HG03139 (cell line): ENCODE data around the gene MAPT.
"Not testable (repeated sequence)": the region's sequence is repeated elsewhere in the genome, so short reads cannot be mapped to it uniquely, and the experiment has no call there.

Source experiments
- ATAC-seq: cut with Tn5 transposase; IDR thresholded peaks from one replicate; pipeline ENCODE4 v1.9.1; 2021; ENCODE audit not compliant: unreplicated experiment

The MAPT gene

DNA sequence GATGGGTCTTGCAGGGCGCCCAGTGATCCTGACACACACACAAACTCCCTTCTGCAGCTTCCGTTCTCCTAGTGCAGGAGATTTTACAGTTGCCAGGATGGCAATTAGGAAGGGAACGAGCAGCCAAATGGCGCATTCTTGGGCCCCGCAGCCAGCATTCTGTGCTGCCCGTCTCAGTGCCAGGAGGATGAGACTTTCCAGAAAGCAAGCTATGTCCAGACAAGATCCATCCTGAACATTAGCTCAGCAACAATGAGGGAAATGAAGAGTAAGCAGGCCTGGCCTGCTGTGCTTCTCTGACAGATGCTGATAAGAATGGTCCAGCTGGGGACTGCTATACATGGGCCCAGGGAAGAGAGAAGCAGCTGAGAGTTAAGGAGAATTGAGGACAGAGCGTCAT, 33.2 kb upstream of the MAPT start:
- ATAC-seq, result no peak

DNA sequence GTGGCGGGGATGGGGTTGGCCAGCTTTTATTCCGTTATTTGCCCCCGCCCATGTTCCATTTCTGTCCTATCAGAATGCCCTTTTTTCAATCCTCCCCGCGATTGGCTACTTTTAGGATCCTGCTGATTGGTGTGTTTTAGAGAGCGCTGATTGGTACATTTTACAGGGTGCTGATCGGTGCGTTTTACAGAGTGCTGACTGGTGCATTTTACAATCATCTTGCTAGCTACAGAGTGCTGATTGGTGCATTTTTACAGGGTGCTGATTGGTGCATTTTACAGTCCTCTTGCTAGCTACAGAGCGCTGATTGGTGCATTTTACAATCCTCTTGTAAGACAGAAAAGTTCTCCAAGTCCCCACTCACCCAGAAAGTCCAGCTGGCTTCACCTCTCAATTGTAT, 32.2 kb upstream of the MAPT start:
- ATAC-seq, result not testable (repeated sequence)

DNA sequence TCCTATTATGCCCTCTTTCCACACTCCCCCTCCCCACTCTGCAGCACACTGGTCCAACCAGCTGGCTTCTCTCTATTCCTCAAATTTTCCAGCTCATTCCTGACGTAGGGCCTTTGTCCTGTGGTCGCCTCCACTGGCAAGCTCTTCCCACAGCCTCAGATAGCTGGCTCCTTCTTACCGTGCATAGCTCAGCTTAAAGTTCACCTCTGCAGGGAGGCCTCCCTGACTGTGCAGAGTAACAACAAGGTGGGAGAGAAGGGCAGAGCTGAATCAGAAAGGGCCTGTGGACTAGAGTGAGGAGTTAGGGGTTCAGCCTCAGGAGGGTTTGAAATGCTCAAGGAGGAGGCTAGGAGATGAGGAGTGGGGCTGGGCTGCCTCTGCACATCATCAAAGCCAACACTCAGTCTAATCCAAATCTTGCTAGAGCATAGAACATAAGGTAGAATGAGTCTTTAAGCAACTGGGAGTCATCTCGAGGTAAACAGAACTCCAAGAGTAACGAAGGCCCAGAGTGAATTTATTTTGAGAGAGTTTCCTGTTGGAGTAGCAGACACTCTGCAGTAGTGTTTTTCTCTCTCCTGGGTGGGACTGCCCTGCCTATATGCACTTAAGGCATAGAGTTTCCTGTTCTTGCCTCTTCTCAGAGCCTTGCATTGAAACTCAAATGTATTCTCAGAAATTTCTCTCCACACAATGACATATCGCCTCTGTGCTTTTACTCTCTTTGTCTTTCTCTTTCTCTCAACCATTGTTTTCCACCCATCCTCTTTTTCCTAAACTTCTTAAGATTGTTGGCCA, 30.3 kb upstream of the MAPT start:
- ATAC-seq, result no peak

DNA sequence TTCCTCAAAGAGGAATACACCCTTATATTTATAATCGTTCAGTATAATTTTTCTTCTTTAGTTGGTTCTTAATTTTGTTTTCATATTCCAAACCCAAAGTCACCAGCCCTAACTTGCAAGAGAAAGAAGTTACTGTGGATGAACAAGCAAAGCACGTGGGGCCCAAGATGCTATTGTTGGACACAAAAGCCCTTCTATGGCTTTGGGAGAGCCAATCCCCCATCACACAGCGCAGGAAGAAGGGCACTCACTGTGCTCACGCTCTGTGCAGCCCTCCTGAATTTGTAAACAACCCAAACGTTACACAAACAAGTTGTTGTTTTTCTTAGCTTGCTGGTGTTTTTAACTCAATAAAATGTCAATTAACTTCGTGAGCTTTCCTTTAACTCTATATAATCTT, 27.2 kb upstream of the MAPT start:
- ATAC-seq, result no peak

DNA sequence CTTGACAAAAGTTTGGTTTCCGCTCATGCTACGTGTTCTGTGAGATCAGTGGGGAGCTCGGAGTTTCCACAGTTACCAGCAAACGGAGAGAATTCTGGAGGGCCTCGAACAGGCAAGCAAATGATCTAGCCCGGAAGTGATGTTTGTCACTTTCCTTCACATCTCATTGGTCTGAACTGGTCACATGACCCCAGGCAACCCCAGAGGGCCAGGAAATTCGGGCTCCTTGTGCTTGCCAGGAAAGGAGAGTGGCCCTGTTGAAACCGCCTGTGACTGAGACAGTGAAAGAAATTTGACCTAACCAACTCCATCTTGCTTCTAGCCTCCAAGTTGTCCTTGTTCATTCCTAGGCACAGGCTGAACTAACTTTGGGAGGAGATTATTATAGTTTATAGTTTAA, 26.7 kb upstream of the MAPT start:
- no peak for ATAC-seq

DNA sequence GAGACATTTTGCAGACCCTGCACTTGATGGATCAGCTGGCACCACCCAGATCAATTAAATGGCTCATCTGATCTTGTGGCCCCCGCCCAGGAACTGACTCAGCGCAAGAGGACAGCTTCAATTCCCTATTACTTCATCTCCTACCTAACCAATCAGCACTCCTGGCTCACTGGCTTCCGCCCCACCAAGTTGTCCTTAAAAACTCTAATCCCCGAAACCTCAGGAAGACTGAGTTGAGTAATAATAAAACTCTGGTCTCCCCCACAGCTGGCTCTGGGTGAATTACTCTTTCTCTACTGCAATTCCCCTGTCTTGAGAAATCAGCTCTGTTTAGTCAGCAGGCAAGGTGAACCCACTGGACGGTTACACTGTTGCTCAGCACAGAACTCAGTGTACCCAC, 26.1 kb upstream of the MAPT start:
- ATAC-seq, result no peak

DNA sequence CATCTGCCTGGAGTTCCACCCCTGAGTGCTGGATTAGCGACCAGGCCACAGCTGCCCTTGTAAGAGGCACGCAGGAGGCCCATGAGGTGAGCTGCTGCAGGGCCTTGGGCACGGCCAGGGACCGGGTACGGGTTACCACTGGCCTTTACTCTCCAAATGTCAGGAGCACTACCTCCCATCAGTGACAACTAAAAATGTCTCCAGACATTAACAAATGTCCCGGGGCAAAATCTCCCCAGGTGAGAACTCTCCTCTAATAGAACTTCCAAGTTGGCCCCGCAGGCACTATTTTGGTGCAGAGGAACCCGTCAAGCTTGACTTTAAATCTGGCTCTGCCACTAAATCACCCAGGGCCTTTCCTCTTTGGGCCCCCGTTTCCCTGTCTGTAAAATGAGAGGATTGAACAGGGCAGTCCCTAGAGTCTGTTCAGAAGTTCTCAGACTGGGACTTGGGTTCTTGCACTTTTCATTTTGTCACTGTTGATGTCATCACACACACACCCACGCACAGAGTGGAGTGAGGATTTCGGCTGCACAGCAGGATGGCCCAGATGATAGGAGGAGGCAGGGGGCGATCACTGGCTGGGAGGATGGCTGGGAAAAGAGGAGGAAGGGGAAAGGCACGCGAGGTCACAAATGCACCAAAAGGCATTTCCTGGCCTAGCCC, 24.5 kb upstream of the MAPT start:
- no peak for ATAC-seq

DNA sequence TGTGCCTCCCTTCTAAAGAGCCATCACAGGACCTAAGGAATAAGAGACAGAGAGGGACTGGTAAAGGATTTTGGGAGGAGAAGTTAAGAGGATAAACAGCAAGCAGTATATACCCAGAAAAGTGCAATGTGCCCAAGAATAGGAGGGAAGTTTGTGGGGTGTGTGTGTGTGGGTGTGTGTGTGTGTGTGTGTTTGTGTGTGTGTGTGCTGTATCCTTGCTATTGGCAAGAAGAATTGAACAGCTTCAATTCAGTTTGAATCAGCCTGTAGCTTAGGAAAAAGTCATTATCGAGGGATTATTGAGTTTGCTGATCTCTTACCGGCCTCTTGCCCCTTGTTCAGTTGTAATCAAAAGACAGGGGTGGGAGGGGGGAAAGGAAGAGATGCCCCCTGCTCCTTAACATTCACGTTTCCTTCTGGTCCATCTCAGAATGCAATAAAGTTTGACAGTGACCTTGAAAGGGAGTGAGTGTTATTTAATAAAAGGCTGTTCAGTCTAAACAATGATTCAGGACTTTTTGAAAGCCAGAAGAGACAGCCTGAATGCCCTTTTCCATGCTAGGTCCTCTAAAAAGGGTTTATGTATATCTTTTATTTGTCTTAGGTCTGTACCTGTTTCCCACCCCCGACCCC, 23.9 kb upstream of the MAPT start:
- ATAC-seq, result no peak

DNA sequence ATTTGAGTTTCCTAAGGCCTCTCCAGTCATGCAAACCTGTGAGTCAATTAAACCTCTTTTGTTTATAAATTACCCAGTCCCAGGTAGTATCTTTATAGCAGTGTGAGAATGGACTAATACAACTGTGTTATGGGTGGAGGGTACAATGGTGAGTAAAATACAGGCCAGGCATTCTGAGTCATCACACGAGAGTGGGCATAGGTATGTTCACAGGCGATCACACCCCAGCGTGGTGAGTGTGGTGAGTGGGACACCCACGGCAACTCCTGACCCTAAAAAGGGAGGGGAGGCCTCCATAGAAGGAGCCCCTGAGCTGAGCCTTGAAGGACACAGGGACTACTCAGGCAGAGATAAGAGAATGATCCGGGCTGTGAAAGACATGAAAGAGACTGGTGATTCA, 22.6 kb upstream of the MAPT start:
- no peak for ATAC-seq

DNA sequence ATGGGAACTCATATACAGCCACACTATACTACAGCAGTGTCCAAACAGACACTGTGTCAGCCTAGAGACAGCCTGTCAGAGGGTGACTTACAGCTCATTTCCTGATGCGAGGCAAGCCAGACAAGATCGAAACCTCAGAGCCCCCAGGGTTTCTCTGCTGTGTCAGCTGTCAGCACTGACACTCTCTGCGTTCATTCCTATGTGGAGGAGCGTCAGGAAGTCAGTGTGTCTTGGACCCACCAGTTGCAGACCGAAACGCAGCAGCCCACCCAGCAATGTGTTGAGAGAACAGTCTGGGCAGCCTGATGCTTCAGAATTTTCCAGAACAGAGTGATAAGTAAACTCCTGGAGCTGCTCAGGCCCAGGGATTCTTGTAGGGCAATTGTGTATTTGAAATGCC, 20.6 kb upstream of the MAPT start:
- ATAC-seq, result no peak

DNA sequence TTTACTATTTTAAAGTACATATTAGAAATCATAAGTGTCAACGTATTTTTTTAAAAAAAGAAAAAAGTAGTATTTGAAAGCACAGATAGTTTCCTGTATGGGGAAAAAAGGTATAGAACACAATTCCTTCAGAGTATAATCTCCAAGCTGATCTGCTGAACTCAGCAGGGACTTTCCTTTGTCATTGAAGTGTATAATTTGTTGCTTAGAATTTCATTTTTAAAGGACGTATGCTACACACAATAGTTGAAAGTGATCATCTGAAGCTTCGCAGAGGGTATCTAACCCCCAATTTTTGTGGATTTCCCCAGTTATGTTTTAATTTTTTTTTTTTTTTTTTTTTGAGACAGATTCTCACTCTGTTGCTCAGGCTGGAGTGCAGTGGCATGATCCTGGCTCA, 20.2 kb upstream of the MAPT start:
- ATAC-seq, result no peak

DNA sequence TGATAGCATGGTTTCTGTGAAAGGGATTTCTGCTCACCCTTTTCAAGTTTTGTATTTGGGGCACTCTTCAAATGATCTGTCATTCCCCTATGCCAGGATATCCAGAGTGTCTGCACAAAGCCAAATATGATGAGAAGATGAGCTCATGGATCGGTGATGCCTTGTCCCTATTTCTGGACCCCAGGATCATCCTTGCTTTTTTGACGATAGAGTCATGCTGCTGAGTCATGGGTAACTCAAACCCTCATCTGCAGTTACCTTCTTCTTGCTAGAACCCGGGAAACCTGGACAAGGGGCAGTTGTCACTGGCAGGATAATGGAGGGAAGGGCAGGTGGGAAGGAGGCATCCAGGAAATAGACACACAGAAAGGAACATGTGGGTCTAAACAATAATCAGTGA, 17.8 kb upstream of the MAPT start:
- ATAC-seq, result no peak

DNA sequence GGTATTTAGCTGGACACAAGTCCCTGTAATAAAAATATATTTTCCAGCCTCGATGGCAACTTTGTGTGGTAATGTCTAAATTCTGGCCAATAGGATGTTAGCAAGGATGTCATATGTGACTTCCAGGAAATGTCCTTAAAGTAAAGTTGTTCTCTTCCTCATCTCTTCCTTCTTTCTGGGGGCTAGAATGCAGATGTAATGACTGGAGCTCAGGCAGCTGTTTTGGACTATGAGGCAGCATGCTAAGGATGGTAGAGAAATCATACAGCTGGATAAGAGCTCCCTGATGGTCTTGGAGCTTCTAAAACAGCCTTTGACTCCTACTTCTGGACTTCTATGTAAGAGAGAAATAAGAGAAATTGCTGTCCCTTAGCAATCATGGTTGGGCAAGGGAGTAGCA, 16.9 kb upstream of the MAPT start:
- ATAC-seq, result no peak

DNA sequence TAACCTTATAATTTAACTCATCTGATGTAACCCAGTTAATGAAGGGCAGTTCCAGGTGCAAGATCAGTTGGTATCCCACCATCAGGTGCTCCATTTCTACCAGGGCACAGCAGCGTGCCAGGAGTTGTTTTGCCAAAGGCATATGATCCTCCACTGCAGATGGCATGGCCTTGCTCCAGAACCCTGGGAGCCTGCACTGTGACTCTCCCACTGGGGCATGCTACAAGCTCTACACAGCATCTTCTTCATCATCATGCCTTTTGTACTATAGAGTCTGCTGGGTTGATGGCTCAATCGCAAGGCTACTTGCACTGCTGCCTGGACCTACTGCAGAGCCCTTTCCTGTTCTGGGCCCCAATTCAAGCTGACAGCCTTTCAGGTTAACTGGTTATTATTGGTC, 11.3 kb upstream of the MAPT start:
- ATAC-seq, result no peak

DNA sequence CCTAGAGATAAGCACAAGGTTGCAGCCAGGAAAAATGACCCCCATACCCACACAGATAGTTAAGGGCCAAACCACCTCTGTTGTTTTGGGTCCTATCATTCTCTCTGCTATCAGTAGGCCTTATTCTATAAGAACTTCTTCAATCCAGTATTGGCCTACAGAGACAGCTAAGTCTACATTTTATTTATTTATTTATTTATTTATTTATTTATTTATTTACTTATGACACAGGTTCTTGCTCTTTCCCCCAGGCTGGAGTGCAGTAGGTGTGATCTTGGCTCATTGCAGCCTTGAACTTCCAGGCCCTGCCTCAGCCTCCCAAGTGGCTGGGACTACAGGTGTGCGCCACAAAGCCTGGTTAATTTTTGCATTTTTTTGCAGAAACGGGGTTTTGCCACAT, 7.5 kb upstream of the MAPT start:
- ATAC-seq, result no peak

DNA sequence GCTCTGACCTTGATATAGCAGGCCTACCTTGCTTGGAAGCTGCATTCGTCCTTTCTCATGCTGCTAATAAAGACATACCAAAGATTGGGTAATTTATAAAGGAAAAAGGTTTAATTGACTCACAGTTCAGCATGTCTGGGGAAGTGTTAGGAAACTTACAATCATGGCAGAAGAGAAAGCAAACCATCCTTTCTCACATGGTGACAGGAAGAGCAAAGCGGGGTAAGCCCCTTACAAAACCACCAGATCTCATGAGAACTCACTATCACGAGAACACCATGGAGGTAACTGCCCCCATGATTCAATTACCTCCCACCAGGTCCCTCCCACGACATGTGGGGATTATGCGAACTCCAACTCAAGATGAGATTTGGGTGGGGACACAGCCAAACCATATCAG, 6.0 kb upstream of the MAPT start:
- ATAC-seq, result no peak

DNA sequence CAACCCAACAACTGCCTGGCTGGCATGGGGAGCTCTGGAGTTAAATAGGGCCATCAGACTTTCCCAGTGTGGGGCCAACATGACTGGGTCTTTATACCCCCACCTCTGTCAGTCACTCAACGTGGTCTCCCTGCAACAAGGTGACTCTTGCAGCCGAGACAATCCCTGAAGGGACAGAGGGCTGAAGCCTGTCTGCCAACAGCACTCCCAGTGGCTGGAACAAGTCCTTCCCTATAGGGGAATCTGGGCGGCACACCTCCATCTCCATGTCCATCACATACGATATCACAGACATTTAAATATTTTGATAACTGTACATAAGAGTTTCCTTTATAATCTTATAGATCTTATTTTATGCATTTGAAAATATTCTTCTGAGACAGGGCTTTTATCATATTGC, 4.8 kb upstream of the MAPT start:
- no peak for ATAC-seq

DNA sequence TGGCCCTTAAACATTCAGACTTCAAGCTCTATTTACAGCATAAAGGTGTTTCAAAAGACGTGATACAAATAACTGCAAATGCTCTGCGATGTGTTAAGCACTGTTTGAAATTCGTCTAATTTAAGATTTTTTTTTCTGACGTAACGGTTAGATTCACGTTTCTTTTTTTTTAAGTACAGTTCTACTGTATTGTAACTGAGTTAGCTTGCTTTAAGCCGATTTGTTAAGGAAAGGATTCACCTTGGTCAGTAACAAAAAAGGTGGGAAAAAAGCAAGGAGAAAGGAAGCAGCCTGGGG, 681 bp upstream of the MAPT start:
- ATAC-seq, result no peak

DNA sequence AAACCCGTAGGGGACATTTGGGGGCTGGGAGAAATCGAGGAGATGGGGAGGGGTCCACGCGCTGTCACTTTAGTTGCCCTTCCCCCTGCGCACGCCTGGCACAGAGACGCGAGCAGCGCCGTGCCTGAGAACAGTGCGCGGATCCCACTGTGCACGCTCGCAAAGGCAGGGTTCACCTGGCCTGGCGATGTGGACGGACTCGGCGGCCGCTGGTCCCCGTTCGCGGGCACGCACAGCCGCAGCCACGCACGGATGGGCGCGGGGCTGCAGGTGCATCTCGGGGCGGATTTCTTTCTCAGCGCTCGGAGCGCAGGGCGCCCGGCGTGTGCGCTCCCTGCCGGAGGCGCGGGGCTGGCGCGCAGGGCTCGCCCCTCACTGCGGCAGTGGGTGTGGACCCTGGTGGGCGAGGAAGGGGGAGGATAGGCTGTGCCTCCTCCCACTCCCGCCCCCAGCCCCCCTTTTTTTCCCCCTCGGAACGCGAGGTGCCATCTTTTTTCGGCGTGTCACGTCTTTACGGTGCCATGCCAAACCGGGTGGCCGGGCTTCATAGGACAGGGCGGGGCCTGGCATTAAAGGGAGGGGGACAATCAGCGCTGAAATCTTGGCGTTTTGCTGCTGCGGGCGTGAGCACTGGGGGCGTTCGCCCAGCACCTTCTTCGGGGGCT, 1.1 kb downstream of the MAPT start:
- no peak for ATAC-seq

DNA sequence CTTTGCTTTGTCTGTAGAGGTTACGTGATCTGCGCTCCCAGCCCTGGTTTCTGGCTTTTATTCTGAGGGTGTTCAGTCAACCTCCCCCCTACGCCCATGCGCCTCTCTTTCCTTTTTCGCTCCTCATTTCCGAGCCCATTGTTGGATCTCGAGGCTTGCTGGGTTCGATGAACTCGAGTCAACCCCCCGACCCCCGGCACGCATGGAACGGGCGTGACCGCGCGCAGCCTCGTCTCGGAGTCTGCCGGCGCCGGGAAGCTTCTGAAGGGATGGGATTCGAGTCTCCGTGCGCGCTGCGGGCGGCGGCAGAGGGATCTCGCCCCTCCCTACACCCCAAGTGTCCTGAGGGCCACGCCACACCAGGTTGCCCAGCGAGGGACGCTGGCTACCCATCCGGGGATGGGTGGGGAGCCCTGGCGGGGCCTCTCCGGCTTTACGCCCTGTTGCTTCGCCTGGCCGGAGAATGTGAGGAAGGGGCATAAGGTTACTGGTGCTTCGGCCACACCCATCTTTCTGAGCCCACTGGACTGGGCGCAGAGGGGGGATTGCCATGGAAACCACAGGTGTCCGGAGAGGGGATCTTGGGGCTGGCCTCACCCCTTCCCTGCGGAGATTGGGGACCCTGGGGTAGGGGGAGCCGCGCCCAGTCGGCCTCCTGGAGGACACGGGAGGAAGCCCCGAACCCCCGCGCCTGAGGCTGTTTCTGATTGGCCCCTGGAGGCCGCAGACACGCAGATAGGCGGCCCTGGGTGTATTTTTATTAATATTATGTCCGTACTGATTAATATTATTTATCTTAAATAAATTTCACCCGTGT, 1.8 kb downstream of the MAPT start:
- ATAC-seq, result no peak
